A549 (cell line): ENCODE data around the gene KIAA0930. TPM values are rescaled to one million over a fixed set of nuclear protein-coding genes. Genes with fewer than 3 reads are reported as not detected.

Experiments
- ATAC-seq, 2 experiments: fragments of 200-7000 bp in 1 of 2; fragments of >200 bp in 1 of 2; cut with Nextera tagmentation in 1 of 2; cut with Tn5 transposase in 1 of 2; 3 replicates each; pipeline versions ENCODE4 v1.8.0 to v1.9.1; 2018 to 2020; ENCODE audit warnings: mild to moderate bottlenecking in 1 of 2, moderate library complexity in 1 of 2
- CTCF ChIA-PET: fragments of 300-600 bp; sonication (Branson Sonifier 250); formaldehyde crosslinking; extraction: SDS; loops from one replicate; lab custom pipeline; 2021; ENCODE audit warnings: antibody characterized with exemption, inconsistent platforms; lab: Yijun Ruan, JAX
- POLR2A ChIA-PET: fragments of 350-600 bp; formaldehyde crosslinking; extraction: SDS; loops from one replicate; lab custom pipeline; 2021; ENCODE audit warnings: antibody characterized with exemption, inconsistent platforms; lab: Yijun Ruan, JAX
- DNase-seq, 2 experiments: peaks; one replicate each; pipeline versions ENCODE4 v3.0.0 to v3.0.0-alpha.2; 2011 to 2016; ENCODE audit warnings: low read depth in 1 of 2, low spot score in 1 of 2
- FAIRE-seq: peaks from 2 replicates; lab custom pipeline; 2011; peaks lifted over from hg19 to GRCh38; lab: Jason Lieb, UNC
- H3K27ac ChIP-seq, 2 experiments: fragments of >200 bp; sonication (Bioruptor Twin); formaldehyde crosslinking; 3 replicates each; pipeline ENCODE4 v1.5.1; 2016 to 2017
- H3K4me1 ChIP-seq: fragments of >200 bp; sonication (Bioruptor Twin); formaldehyde crosslinking; 3 replicates; pipeline ENCODE4 v1.6.1; 2016
- H3K4me2 ChIP-seq: fragments of >200 bp; sonication (Bioruptor Twin); formaldehyde crosslinking; 3 replicates; pipeline ENCODE4 v1.6.1; 2016
- H3K4me3 ChIP-seq: fragments of >200 bp; sonication (Bioruptor Twin); formaldehyde crosslinking; 3 replicates; pipeline ENCODE4 v1.5.1; 2016
- H3K9me3 ChIP-seq: fragments of >200 bp; sonication (Bioruptor Twin); formaldehyde crosslinking; 3 replicates; pipeline ENCODE4 v1.6.1; 2016
- CBX8 ChIP-seq: fragments of 200-600 bp; sonication (generic); IDR thresholded peaks from 2 replicates; pipeline ENCODE4 v1.6.1; 2016
- CEBPB ChIP-seq, 2 experiments: fragments of >200 bp in 1 of 2; sonication (Bioruptor Twin) in 1 of 2; formaldehyde crosslinking in 1 of 2; IDR thresholded peaks; 2 replicates each; pipeline ENCODE4 v1.6.1; 2012 to 2016
- CHD2 ChIP-seq: fragments of 150-350 bp; IDR thresholded peaks from 2 replicates; pipeline ENCODE4 v1.6.1; 2014; ENCODE audit warnings: low read length; ENCODE audit not compliant: partially characterized antibody
- EHF ChIP-seq: fragments of 250-450 bp; sonication (Bioruptor Pico); IDR thresholded peaks from 2 replicates; pipeline ENCODE4 v1.5.0; 2020; ENCODE audit warnings: mild to moderate bottlenecking
- EHMT2 ChIP-seq: fragments of 200-600 bp; sonication (generic); IDR thresholded peaks from 2 replicates; pipeline ENCODE4 v1.6.1; 2016; ENCODE audit warnings: antibody characterized with exemption, low read depth, mild to moderate bottlenecking, moderate library complexity
- ESRRA ChIP-seq: fragments of 150-350 bp; IDR thresholded peaks from 2 replicates; pipeline ENCODE4 v1.6.1; 2014; ENCODE audit warnings: mild to moderate bottlenecking, low read length, borderline replicate concordance
- FOSB ChIP-seq: fragments of 250-450 bp; sonication (Bioruptor Pico); IDR thresholded peaks from 2 replicates; pipeline ENCODE4 v1.5.0; 2020; ENCODE audit warnings: mild to moderate bottlenecking, moderate library complexity
- GATA3 ChIP-seq: IDR thresholded peaks from 2 replicates; pipeline ENCODE4 v1.6.1; 2012; ENCODE audit warnings: borderline replicate concordance
- HDAC2 ChIP-seq: fragments of 200-600 bp; sonication (generic); IDR thresholded peaks from 2 replicates; pipeline ENCODE4 v1.6.1; 2016
- HEYL ChIP-seq: fragments of 250-450 bp; sonication (Bioruptor Pico); IDR thresholded peaks from 2 replicates; pipeline ENCODE4 v1.8.0; 2021; ENCODE audit warnings: mild to moderate bottlenecking, moderate library complexity
- HOXA7 ChIP-seq: fragments of 250-450 bp; sonication (Bioruptor Pico); IDR thresholded peaks from 2 replicates; pipeline ENCODE4 v1.5.0; 2020; ENCODE audit warnings: mild to moderate bottlenecking, moderate library complexity
- HOXB13 ChIP-seq: fragments of 250-450 bp; sonication (Bioruptor Pico); IDR thresholded peaks from 2 replicates; pipeline ENCODE4 v1.5.0; 2020; ENCODE audit warnings: low read depth, mild to moderate bottlenecking, moderate library complexity
- HOXB5 ChIP-seq: fragments of 250-450 bp; sonication (Bioruptor Pico); IDR thresholded peaks from 2 replicates; pipeline ENCODE4 v1.5.0; 2020; ENCODE audit warnings: mild to moderate bottlenecking, moderate library complexity
- JUN ChIP-seq, 2 experiments: fragments of >200 bp; sonication (Bioruptor Twin); formaldehyde crosslinking; IDR thresholded peaks; 2 replicates in 1 of 2; 3 replicates in 1 of 2; pipeline ENCODE4 v1.6.1; 2016 to 2017
- JUNB ChIP-seq: fragments of >200 bp; sonication (Bioruptor Twin); formaldehyde crosslinking; IDR thresholded peaks from 2 replicates; pipeline ENCODE4 v1.6.1; 2016
- KDM5A ChIP-seq: fragments of 200-600 bp; sonication (generic); IDR thresholded peaks from 2 replicates; pipeline ENCODE4 v1.6.1; 2016; ENCODE audit warnings: antibody characterized with exemption, mild to moderate bottlenecking
- MAZ ChIP-seq: fragments of 150-350 bp; IDR thresholded peaks from 2 replicates; pipeline ENCODE4 v1.6.1; 2014; ENCODE audit warnings: antibody characterized with exemption, low read depth, low read length, borderline replicate concordance
- PHF8 ChIP-seq: fragments of 200-600 bp; sonication (generic); IDR thresholded peaks from 2 replicates; pipeline ENCODE4 v1.6.1; 2016; ENCODE audit warnings: low read depth, mild to moderate bottlenecking, antibody characterized with exemption, moderate library complexity, borderline replicate concordance
- RAD21 ChIP-seq, 2 experiments: fragments of >200 bp in 1 of 2; sonication (Bioruptor Twin) in 1 of 2; formaldehyde crosslinking in 1 of 2; IDR thresholded peaks in 1 of 2; conservative IDR thresholded peaks in 1 of 2; 2 replicates in 1 of 2; 3 replicates in 1 of 2; pipeline ENCODE4 v1.6.1; 2012 to 2018; ENCODE audit warnings: inconsistent platforms in 1 of 2
- RARB ChIP-seq: fragments of 250-450 bp; sonication (Bioruptor Pico); IDR thresholded peaks from 2 replicates; pipeline ENCODE4 v1.8.0; 2021; ENCODE audit warnings: mild to moderate bottlenecking, moderate library complexity
- RCOR1 ChIP-seq: fragments of 150-350 bp; IDR thresholded peaks from 2 replicates; pipeline ENCODE4 v1.6.1; 2014; ENCODE audit warnings: antibody characterized with exemption, low read length, low read depth
- RNF2 ChIP-seq: fragments of 200-600 bp; sonication (generic); IDR thresholded peaks from 2 replicates; pipeline ENCODE4 v1.6.1; 2016; ENCODE audit warnings: low read depth, mild to moderate bottlenecking, antibody characterized with exemption, moderate library complexity, borderline replicate concordance
- SREBF2 ChIP-seq: fragments of 450-650 bp; IDR thresholded peaks from 2 replicates; pipeline ENCODE4 v1.6.1; 2014; ENCODE audit warnings: mild to moderate bottlenecking, moderate library complexity
- TFCP2L1 ChIP-seq: fragments of 250-450 bp; sonication (Bioruptor Pico); IDR thresholded peaks from 2 replicates; pipeline ENCODE4 v1.5.0; 2021; ENCODE audit warnings: mild to moderate bottlenecking
- TP53 ChIP-seq: fragments of 250-450 bp; sonication (Bioruptor Pico); IDR thresholded peaks from 2 replicates; pipeline ENCODE4 v1.5.0; 2021; ENCODE audit warnings: mild to moderate bottlenecking, moderate library complexity
- ZC3H11A ChIP-seq: fragments of 450-650 bp; IDR thresholded peaks from 2 replicates; pipeline ENCODE4 v1.6.1; 2014; ENCODE audit warnings: antibody characterized with exemption, mild to moderate bottlenecking
- ZFP36 ChIP-seq: fragments of 450-650 bp; IDR thresholded peaks from 2 replicates; pipeline ENCODE4 v1.6.1; 2014; ENCODE audit warnings: borderline replicate concordance; ENCODE audit not compliant: partially characterized antibody
- WGBS: methylation state at CpG from one replicate; pipeline ENCODE4 v1.1.6; 2017; ENCODE audit errors: missing lambda C conversion rate; 5-methylcytosine and 5-hydroxymethylcytosine counted together
- polyA plus RNA-seq, 4 experiments: library from polyadenylated mRNA; depleted of rRNA in 3 of 4; stranded (reverse); fragments of >200 nt; fragmentation: RNase III in 1 of 4; extraction: RNeasy Plus Mini Kit Qiagen cat#74134 plus additional on column Dnase treatment in 1 of 4; gene quantifications; 2 replicates in 3 of 4; 3 replicates in 1 of 4; pipeline ENCODE4 v1.2.3, GENCODE V29; 2011 to 2017
- TF ChIP-seq, protein P1 (sequence below): IDR thresholded peaks from 2 replicates; pipeline ENCODE4 v1.6.1; 2012
- TF ChIP-seq, protein P2 (sequence below): fragments of 450-650 bp; IDR thresholded peaks from 2 replicates; pipeline ENCODE4 v1.6.1; 2014; ENCODE audit warnings: antibody characterized with exemption
- TF ChIP-seq, protein P3 (sequence below): fragments of 200-600 bp; sonication (generic); IDR thresholded peaks from 2 replicates; pipeline ENCODE4 v1.6.1; 2016; ENCODE audit warnings: antibody characterized with exemption, mild to moderate bottlenecking, moderate library complexity

Gene KIAA0930
- polyA plus RNA-seq, 2 of the 4 experiments (the other 2 are of a cell fraction), result 47.7 to 60.0 TPM

DNA sequence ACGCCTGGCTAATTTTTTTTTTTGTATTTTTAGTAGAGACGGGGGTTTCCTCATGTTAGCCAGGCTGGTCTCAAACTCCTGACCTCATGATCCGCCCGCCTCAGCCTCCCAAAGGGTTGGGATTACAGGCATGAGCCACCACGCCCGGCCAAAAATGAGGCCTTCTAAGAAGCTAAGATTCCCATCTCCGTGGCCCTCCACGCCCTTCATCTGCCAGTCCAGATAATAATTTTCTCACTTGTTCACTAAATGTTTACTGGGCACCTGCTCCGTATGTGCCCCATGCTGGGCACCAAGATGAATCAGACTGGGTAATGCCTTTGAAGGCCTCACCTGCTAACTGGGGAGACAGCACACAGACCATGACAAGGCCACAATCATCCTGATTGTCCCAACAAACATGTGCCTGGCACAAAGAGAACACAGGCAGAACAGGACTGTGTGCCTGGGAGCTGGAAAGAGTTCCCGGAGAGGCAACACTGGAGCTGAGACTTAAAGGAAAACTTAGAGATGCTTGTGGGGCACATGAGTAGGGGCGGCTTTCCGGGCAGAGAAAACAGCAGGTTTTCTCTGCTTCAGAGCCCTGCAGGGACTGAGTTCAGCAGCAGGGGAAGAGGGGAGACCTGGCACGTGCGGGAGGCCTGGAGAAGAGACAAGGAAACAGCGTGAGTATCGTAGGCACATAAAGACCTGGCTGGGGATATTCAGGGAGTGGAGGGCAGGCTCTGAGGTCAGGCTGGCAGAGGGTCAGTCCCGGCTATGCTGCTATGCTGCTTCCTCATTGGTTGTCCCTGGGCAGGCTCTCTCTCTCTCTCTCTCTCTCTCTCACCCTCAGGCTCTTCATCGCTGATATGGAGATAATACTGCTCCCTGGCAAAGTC, 2.4 kb downstream of the KIAA0930 start:
- no peak for ATAC-seq
- POLR2A ChIA-PET, result no interaction called here
- H3K4me3 ChIP-seq, result no peak overlapping the region
- no peak for DNase-seq
- no peak overlapping the region for H3K27ac ChIP-seq
- H3K9me3 ChIP-seq, result no peaks in the 10 kb centered on the region
- TF ChIP-seq MAZ, result no peak
- TF ChIP-seq HDAC2, result no peak
- TF ChIP-seq ZFP36, result no peak
- TF ChIP-seq HEYL (CRISPR knock-in tag), result no peak
- TF ChIP-seq FOSB (CRISPR knock-in tag), result no peak
- no peak for TF ChIP-seq RNF2
- TF ChIP-seq, protein P1, sequence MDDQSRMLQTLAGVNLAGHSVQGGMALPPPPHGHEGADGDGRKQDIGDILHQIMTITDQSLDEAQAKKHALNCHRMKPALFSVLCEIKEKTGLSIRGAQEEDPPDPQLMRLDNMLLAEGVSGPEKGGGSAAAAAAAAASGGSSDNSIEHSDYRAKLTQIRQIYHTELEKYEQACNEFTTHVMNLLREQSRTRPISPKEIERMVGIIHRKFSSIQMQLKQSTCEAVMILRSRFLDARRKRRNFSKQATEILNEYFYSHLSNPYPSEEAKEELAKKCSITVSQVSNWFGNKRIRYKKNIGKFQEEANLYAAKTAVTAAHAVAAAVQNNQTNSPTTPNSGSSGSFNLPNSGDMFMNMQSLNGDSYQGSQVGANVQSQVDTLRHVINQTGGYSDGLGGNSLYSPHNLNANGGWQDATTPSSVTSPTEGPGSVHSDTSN, result no peak
- TF ChIP-seq SREBF2, result no peak
- no peak for TF ChIP-seq RAD21 (conservative IDR thresholded peaks at IDR 0.05 in 1 of 2, IDR thresholded peaks at IDR 0.05 in 1 of 2)
- TF ChIP-seq, protein P2, sequence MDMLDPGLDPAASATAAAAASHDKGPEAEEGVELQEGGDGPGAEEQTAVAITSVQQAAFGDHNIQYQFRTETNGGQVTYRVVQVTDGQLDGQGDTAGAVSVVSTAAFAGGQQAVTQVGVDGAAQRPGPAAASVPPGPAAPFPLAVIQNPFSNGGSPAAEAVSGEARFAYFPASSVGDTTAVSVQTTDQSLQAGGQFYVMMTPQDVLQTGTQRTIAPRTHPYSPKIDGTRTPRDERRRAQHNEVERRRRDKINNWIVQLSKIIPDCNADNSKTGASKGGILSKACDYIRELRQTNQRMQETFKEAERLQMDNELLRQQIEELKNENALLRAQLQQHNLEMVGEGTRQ, result no peak
- no peak for TF ChIP-seq KDM5A
- no peak for TF ChIP-seq PHF8
- no peak for TF ChIP-seq CEBPB (IDR thresholded peaks at IDR 0.05)
- TF ChIP-seq HOXB13 (CRISPR knock-in tag), result no peak
- no peak for TF ChIP-seq EHF
- no peak for TF ChIP-seq ESRRA
- TF ChIP-seq, protein P3, sequence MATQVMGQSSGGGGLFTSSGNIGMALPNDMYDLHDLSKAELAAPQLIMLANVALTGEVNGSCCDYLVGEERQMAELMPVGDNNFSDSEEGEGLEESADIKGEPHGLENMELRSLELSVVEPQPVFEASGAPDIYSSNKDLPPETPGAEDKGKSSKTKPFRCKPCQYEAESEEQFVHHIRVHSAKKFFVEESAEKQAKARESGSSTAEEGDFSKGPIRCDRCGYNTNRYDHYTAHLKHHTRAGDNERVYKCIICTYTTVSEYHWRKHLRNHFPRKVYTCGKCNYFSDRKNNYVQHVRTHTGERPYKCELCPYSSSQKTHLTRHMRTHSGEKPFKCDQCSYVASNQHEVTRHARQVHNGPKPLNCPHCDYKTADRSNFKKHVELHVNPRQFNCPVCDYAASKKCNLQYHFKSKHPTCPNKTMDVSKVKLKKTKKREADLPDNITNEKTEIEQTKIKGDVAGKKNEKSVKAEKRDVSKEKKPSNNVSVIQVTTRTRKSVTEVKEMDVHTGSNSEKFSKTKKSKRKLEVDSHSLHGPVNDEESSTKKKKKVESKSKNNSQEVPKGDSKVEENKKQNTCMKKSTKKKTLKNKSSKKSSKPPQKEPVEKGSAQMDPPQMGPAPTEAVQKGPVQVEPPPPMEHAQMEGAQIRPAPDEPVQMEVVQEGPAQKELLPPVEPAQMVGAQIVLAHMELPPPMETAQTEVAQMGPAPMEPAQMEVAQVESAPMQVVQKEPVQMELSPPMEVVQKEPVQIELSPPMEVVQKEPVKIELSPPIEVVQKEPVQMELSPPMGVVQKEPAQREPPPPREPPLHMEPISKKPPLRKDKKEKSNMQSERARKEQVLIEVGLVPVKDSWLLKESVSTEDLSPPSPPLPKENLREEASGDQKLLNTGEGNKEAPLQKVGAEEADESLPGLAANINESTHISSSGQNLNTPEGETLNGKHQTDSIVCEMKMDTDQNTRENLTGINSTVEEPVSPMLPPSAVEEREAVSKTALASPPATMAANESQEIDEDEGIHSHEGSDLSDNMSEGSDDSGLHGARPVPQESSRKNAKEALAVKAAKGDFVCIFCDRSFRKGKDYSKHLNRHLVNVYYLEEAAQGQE, result no peak
- FAIRE-seq, result no peak
- peaks cover 28% of the 10 kb centered on the region for H3K4me1 ChIP-seq
- CTCF ChIA-PET, result interaction anchor here (0.9 to 1.2 kb wide), 2 partner anchors 18 to 26 kb away, joined by 3 read pairs; no protein-coding TSS in a partner anchor
- H3K4me2 ChIP-seq, result no peak overlapping the region
- WGBS, result 92% methylated on average over 18 of the region's 18 CpGs

DNA sequence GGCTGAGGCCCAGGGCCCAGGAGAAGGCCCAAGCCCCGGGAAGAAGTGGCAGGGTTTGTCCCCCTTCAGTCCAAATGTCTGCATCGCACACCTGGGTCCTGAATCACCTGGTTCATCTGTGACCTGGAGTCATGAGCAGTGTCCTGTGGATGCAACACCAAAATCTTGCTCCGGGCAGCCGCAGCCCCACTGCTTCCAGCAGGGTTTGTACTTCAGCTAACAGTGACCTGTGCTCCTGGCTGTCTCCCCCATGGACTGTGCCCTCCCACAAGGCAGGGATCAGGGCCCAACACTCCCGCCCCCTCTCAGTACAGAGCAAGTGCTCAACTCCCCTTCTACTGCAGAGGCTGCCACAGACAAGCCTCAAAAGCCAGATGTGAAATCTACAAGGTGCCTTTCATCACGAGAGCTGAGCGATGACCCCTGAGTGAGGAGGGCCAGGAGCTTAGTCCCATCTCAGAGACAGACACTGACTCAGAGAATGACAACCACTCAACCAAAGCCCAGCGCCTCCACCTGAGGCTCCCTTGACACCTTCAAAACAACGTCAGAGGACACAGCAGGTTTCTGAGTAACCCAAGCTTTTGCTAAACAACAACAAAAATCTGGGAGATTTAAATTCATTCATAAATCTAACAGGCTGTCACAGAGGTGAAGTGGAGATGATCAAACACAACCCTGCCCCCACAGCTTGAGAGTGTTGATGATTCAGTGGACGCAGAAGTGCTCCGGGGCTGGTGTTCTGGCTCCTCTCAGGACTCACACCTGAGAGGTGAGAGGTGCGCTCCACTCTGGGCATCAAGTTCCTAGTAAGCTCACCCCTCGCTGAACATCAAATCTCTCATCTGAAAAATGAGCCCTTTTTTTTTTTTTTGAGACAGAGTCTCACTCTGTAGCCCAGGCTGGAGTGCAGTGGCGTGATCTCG, 3.4 kb downstream of the KIAA0930 start:
- no peak for ATAC-seq
- Histone ChIP-seq H3K27ac (no peak overlapping the region), H3K4me3 (no peak overlapping the region), H3K4me1 (peaks cover 18% of the 10 kb centered on the region), H3K9me3 (no peaks in the 10 kb centered on the region), H3K4me2 (no peak overlapping the region)
- TF ChIP-seq TFCP2L1 (CRISPR knock-in tag), result no peak
- no peak for TF ChIP-seq CBX8
- no peak for TF ChIP-seq JUNB
- TF ChIP-seq RAD21 (conservative IDR thresholded peaks at IDR 0.05 in 1 of 2, IDR thresholded peaks at IDR 0.05 in 1 of 2), result no peak
- TF ChIP-seq JUN (IDR thresholded peaks at IDR 0.05), result no peak
- TF ChIP-seq ZC3H11A, result no peak
- TF ChIP-seq EHF, result no peak
- no peak for TF ChIP-seq FOSB (CRISPR knock-in tag)
- no peak for TF ChIP-seq EHMT2
- no peak for TF ChIP-seq HOXB13 (CRISPR knock-in tag)
- no peak for TF ChIP-seq ESRRA
- TF ChIP-seq RCOR1, result no peak
- no peak for TF ChIP-seq HOXA7 (CRISPR knock-in tag)
- TF ChIP-seq HOXB5 (CRISPR knock-in tag), result no peak
- TF ChIP-seq GATA3, result no peak
- TF ChIP-seq TP53, result no peak
- TF ChIP-seq CHD2, result no peak
- no peak for TF ChIP-seq RARB (CRISPR knock-in tag)
- TF ChIP-seq ZFP36, result no peak
- no peak for TF ChIP-seq RNF2
- FAIRE-seq, result no peak
- WGBS, result 91% methylated on average over 12 of the region's 15 CpGs
- CTCF ChIA-PET, result interaction anchor here (0.9 to 1.2 kb wide), 2 partner anchors 17 to 27 kb away, joined by 3 read pairs; no protein-coding TSS in a partner anchor
- POLR2A ChIA-PET, result no interaction called here
- no peak for DNase-seq
